ENCODE results near the gene AGBL4. TPM values are rescaled to one million over a fixed set of nuclear protein-coding genes. Genes with fewer than 3 reads are reported as not detected.

Gene AGBL4
- total RNA-seq, 1 experiment from 2014 or later: not detected

DNA sequence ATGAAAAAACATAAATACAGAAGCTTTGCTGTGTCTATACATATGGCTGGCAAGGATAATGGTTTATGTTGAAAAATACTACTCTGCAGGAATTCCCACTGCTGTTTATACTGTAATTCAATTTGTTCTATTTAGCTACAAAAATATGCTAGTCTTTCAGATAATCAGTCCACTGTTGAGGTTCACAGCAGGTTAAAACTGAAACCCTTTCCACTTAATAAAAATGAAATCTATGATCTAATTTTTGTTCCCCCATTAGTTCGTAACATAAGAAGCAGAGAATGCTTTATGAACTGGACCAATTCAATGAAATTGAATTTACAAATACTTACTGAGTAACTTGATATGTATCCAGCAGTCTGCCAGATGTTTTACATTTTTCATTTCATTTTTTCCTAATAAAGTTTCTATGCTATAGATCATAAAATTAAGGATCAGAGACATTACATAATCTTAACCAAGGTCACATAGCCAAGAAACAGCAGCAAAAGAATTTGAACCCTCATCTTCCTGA lies 887.0 kb downstream of the AGBL4 start:
- no peaks in the 10 kb centered on the region for H3K4me1 ChIP-seq
- Mint-ChIP-seq H3K4me3 (ENCODE audit: unreplicated experiment) (no peak overlapping the region), H3K36me3 (ENCODE audit: insufficient read depth, unreplicated experiment) (no peaks in the 10 kb centered on the region), H3K4me1 (ENCODE audit: low read depth, unreplicated experiment) (no peaks in the 10 kb centered on the region), H3K27ac (ENCODE audit: unreplicated experiment) (no peak overlapping the region), H3K27me3 (ENCODE audit: insufficient read depth, unreplicated experiment) (no peaks in the 10 kb centered on the region), H3K9me3 (ENCODE audit: unreplicated experiment) (peaks cover 16% of the 10 kb centered on the region)
- no peak overlapping the region for H3K4me3 ChIP-seq (ENCODE audit: low read depth, low read length)
- DNase-seq: no peak
- no peaks in the 10 kb centered on the region for H3K27me3 ChIP-seq (replicated peaks; ENCODE audit: control insufficient read depth, insufficient read depth, low read length)
- TF ChIP-seq, protein P1, sequence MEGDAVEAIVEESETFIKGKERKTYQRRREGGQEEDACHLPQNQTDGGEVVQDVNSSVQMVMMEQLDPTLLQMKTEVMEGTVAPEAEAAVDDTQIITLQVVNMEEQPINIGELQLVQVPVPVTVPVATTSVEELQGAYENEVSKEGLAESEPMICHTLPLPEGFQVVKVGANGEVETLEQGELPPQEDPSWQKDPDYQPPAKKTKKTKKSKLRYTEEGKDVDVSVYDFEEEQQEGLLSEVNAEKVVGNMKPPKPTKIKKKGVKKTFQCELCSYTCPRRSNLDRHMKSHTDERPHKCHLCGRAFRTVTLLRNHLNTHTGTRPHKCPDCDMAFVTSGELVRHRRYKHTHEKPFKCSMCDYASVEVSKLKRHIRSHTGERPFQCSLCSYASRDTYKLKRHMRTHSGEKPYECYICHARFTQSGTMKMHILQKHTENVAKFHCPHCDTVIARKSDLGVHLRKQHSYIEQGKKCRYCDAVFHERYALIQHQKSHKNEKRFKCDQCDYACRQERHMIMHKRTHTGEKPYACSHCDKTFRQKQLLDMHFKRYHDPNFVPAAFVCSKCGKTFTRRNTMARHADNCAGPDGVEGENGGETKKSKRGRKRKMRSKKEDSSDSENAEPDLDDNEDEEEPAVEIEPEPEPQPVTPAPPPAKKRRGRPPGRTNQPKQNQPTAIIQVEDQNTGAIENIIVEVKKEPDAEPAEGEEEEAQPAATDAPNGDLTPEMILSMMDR (IDR thresholded peaks at IDR 0.05; ENCODE audit: insufficient read depth in 1 of 2, low read depth in 1 of 2, low read length in 1 of 2, severe bottlenecking in 1 of 2, unreplicated experiment in 1 of 2): no peak
- intact Hi-C loops (cut with micrococcal nuclease; ENCODE audit: unreplicated experiment): no loop called here
- ChIA-PET CTCF (no interaction called here), POLR2A (no interaction called here)
- H3K36me3 ChIP-seq (ENCODE audit: control insufficient read depth, insufficient read depth, low read length): no peaks in the 10 kb centered on the region
- no peaks in the 10 kb centered on the region for H3K9me3 ChIP-seq
- no TSS peak for BruUV-seq (replicated peaks)

DNA sequence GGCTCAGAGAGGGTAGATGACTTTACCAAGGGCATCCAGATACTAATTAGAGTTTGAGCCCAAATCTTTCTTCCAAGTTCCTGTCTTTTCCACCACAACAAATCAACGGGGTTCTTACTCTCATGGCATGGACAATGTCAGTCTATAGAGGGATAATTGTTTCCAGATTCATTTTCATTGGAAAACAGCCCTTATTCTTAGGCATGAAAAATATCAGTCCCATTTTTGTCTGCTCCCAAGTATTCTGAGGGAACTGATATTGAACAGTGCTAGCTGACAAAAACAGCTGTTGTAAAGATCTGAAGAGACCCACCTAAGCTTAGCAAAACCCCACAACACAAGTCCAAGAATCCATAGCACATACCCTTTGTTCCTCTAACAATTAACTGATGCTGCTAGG lies 898.0 kb downstream of the AGBL4 start:
- Mint-ChIP-seq H3K9me3 (ENCODE audit: unreplicated experiment) (peaks cover 5% of the 10 kb centered on the region), H3K4me3 (ENCODE audit: unreplicated experiment) (no peak overlapping the region), H3K4me1 (ENCODE audit: low read depth, unreplicated experiment) (no peaks in the 10 kb centered on the region), H3K36me3 (ENCODE audit: insufficient read depth, unreplicated experiment) (no peaks in the 10 kb centered on the region), H3K27ac (ENCODE audit: unreplicated experiment) (no peak overlapping the region), H3K27me3 (ENCODE audit: insufficient read depth, unreplicated experiment) (no peaks in the 10 kb centered on the region)
- no peaks in the 10 kb centered on the region for H3K4me1 ChIP-seq
- no peak overlapping the region for H3K4me3 ChIP-seq (ENCODE audit: low read depth, low read length)
- CTCF ChIA-PET: no interaction called here
- H3K27me3 ChIP-seq (replicated peaks; ENCODE audit: control insufficient read depth, insufficient read depth, low read length): no peaks in the 10 kb centered on the region
- POLR2A ChIA-PET: no interaction called here
- no TSS peak for BruUV-seq (replicated peaks)
- no peaks in the 10 kb centered on the region for H3K36me3 ChIP-seq (ENCODE audit: control insufficient read depth, insufficient read depth, low read length)
- TF ChIP-seq, protein P1 (IDR thresholded peaks at IDR 0.05; ENCODE audit: insufficient read depth in 1 of 2, low read depth in 1 of 2, low read length in 1 of 2, severe bottlenecking in 1 of 2, unreplicated experiment in 1 of 2): no peak
- no peaks in the 10 kb centered on the region for H3K9me3 ChIP-seq
- intact Hi-C loops (cut with micrococcal nuclease; ENCODE audit: unreplicated experiment): no loop called here
- DNase-seq: no peak

DNA sequence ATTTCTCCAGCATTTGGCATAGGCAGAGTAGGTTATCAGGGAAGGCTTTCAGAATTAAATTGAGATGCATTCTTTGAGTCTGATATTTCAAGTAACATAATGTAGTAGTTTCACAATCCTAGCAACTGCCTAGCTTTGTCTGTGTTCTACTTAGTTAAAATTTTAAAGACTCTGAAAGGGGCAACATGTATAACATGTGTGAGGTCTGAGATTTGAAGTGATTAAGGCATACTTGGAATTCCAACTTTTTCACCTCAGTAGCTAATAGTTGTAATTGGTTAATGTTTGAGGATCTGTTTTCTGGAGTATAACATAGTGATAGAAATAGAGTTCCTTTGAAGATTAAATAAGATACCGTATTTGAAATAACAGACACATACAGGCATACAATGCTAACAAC lies 911.8 kb downstream of the AGBL4 start:
- no peak for DNase-seq
- Histone ChIP-seq H3K27me3 (replicated peaks; ENCODE audit: control insufficient read depth, insufficient read depth, low read length) (no peaks in the 10 kb centered on the region), H3K4me1 (no peaks in the 10 kb centered on the region), H3K4me3 (ENCODE audit: low read depth, low read length) (no peak overlapping the region), H3K9me3 (no peaks in the 10 kb centered on the region), H3K36me3 (ENCODE audit: control insufficient read depth, insufficient read depth, low read length) (no peaks in the 10 kb centered on the region)
- no TSS peak for BruUV-seq (replicated peaks)
- peaks cover 34% of the 10 kb centered on the region for H3K9me3 Mint-ChIP-seq (ENCODE audit: unreplicated experiment)
- TF ChIP-seq, protein P1 (IDR thresholded peaks at IDR 0.05; ENCODE audit: insufficient read depth in 1 of 2, low read depth in 1 of 2, low read length in 1 of 2, severe bottlenecking in 1 of 2, unreplicated experiment in 1 of 2): no peak
- H3K27ac Mint-ChIP-seq (ENCODE audit: unreplicated experiment): no peak overlapping the region
- H3K27me3 Mint-ChIP-seq (ENCODE audit: insufficient read depth, unreplicated experiment): no peaks in the 10 kb centered on the region
- CTCF ChIA-PET: no interaction called here
- H3K4me1 Mint-ChIP-seq (ENCODE audit: low read depth, unreplicated experiment): no peaks in the 10 kb centered on the region
- no peak overlapping the region for H3K4me3 Mint-ChIP-seq (ENCODE audit: unreplicated experiment)
- H3K36me3 Mint-ChIP-seq (ENCODE audit: insufficient read depth, unreplicated experiment): no peaks in the 10 kb centered on the region
- POLR2A ChIA-PET: no interaction called here
- intact Hi-C loops (cut with micrococcal nuclease; ENCODE audit: unreplicated experiment): no loop called here
